ENCODE results near the gene SORBS1.

DNA sequence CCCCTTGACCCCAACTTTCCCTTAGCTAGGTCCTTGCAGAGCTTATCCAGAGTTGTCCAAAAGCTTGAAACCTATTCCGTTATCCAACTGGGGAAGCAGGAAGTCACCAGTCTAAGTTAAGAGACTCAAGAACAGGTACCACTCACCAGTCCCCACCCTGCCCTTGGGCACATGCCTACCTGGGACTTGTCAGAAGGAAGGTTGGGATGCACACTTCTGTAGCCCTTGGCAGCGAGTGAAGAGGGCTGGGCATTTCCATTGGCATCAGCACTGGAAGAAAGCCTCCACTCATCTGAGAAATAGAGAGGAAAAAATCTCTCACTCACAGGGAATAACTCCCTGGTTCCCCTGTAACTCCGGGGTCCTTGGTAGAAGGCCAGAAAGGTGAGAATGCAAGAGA, 139.4 kb downstream of the SORBS1 start:
- TF ChIP-seq, protein P1, sequence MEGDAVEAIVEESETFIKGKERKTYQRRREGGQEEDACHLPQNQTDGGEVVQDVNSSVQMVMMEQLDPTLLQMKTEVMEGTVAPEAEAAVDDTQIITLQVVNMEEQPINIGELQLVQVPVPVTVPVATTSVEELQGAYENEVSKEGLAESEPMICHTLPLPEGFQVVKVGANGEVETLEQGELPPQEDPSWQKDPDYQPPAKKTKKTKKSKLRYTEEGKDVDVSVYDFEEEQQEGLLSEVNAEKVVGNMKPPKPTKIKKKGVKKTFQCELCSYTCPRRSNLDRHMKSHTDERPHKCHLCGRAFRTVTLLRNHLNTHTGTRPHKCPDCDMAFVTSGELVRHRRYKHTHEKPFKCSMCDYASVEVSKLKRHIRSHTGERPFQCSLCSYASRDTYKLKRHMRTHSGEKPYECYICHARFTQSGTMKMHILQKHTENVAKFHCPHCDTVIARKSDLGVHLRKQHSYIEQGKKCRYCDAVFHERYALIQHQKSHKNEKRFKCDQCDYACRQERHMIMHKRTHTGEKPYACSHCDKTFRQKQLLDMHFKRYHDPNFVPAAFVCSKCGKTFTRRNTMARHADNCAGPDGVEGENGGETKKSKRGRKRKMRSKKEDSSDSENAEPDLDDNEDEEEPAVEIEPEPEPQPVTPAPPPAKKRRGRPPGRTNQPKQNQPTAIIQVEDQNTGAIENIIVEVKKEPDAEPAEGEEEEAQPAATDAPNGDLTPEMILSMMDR (IDR thresholded peaks at IDR 0.05): no peak
- TF ChIP-seq EZH2phosphoT487 (IDR thresholded peaks at IDR 0.05): no peak
- no peak for TF ChIP-seq EZH2 (IDR thresholded peaks at IDR 0.05)

All from neural progenitor cell (in vitro differentiated cells).